GM11168 (cell line): ENCODE results near the gene CABS1.

ENCODE experiments used
- in situ Hi-C: fragments of 300-500 bp; cut with MboI; formaldehyde crosslinking; loops from one replicate; pipeline ENCODE4 v1.12.0; 2022; ENCODE audit warnings: low sequenced_read_pairs; ENCODE audit not compliant: unreplicated experiment

CABS1 gene

GRCh38 chr4:70372760-70373159 is 38.0 kb downstream of the CABS1 start:
- in situ Hi-C loops: no loop called here

- in situ Hi-C loops: no loop called here
Measured at GRCh38 chr4:70380578-70380977, 45.8 kb downstream of the CABS1 start.

DNA sequence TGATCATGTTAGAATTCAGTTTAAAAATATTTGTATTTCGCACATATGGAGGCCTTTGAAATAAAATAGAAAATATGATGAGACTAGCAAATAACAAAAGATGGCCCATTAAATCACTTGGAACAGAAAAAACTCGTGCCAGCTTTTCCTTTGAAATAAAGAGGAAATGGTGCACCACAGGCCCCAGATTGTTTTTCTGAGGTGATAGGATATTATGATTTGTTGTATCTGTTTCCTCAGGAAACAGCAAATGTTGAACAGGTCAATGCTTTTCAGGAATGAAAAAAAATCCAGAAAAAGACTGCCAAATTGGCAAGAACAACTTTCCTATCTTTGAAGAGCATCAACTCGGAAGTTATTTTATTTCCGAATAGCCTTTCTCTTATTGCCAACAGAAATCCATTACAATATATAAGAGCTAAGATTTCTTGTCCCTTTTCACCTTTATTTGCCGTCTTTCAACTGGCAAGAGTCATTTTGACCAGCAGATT is 48.0 kb downstream of the CABS1 start, which contains the start of gene SMR3B:
TSS of gene SMR3B (plus strand) at position 441 of the 491 bp plus-strand sequence. CDS start 1,380 bp downstream, outside the sequence.
- in situ Hi-C loops: no loop called here
